HG03457 (cell line): ENCODE results near the gene ZNF185.

Experiments used
- ATAC-seq: cut with Tn5 transposase; IDR thresholded peaks from one replicate; pipeline ENCODE4 v1.9.1; 2021; ENCODE audit warnings: moderate number of reproducible peaks; ENCODE audit not compliant: unreplicated experiment

Gene ZNF185

GRCh38 chrX:152897222-152898131, at the start of gene ZNF185:
Gene ZNF185 (plus strand): TSS chrX:152898067. CDS start chrX:152914490, 16,423 bp downstream.
- ATAC-seq: no peak

GRCh38 chrX:152850465-152850864, 47.4 kb upstream of the ZNF185 start:
- no peak for ATAC-seq

DNA sequence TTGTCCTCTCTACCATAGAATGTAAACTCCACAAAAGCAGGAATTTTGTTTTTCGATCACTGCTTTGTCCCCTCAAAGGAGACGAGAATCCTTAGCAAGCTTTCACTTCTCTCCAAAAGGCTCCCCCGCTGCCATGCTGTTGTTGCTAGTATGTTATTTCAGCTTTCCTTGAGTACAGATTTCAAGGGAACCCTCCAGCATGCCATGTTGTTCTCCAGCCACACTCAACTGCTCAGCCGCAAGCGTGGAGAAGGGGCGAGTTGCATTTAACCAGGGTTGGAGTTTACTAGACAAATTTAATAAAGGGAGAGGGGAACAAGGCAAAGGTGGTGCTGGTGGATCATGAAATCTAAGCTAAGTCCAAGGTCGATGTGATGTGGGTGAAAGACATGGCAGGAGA, 43.9 kb upstream of the ZNF185 start:
- ATAC-seq: no peak

DNA sequence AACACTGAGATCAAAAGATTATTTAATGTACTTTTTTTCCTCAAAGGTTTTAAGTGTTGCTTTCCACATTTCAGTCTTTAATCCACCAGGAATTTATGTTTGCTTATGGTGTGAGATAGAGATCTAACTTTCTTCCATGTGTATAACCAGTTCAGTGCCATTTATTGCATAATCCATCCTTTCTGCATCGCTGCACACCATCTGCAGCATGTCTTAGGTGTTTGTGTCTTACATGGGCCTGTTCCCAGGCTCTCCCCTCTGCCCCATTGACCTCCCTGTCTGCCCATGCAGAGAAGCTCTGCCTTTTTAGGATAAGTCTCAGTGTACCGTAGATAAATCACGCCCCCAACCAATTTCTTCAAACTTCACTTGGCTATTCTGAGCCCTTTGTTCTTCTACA, 36.8 kb upstream of the ZNF185 start:
- no peak for ATAC-seq

- no peak for ATAC-seq
Observed at GRCh38 chrX:152861826-152862225, 36.0 kb upstream of the ZNF185 start.

DNA sequence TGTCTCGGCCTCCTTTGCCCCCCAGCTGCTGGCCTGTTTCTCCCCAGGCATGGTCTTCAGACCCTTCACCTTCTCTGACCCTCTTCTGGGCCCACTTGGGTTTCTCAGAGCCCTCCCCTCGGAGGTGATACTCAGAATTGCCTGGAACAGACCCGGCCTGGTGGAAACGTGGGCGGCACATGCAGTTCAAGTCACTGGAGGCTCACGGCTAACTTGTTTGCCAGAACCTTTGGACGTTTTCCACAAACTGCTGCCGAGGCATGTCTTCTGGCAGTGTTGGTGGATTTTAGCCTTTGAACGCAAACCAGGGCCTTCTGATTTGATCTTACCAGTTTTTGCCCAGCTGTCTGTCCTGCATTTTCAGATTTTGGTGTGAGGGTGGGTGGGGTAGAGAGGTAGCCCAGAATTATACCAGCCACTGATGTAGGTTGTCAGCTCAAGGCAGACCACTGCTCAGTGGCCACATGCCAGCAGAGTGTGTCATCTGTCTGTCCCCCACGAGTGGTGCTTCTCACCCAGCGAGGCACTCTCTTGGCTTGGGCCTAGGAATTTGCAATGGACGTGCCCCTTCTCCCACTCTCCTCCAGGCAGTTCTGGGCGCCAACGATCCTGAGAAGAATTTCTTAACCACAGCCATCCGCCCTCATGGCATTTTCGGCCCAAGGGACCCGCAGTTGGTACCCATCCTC, 32.5 kb upstream of the ZNF185 start:
- no peak for ATAC-seq

GRCh38 chrX:152866386-152866785, 31.5 kb upstream of the ZNF185 start:
- no peak for ATAC-seq

DNA sequence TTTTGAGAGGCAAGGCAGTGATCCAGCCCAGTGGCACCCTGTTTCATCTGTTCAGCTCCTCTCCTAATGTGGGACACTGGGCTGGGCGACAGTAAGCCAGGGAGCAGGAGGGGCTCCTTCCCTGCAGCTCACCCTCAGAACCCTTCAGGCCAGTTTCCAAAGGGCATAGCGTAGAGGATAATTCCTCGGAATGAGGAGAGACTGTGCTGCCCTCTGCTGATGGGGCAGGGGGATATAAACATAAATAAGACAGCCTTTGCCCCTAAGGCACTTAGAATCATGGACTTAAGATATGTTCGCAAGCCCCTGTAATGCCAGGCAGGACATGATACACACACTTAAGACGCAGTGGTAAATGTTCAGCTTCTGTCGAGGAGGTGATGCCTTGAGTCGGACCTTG, 27.9 kb upstream of the ZNF185 start:
- ATAC-seq: no peak

GRCh38 chrX:152871260-152871659, 26.6 kb upstream of the ZNF185 start:
- no peak for ATAC-seq

GRCh38 chrX:152872522-152872921, 25.3 kb upstream of the ZNF185 start:
- ATAC-seq: no peak

GRCh38 chrX:152873361-152873760, 24.5 kb upstream of the ZNF185 start:
- ATAC-seq: no peak

- ATAC-seq: no peak
Observed at GRCh38 chrX:152876931-152877840, 20.7 kb upstream of the ZNF185 start.

GRCh38 chrX:152878976-152879755, 18.7 kb upstream of the ZNF185 start:
- ATAC-seq: no peak

- no peak for ATAC-seq
Observed at GRCh38 chrX:152881289-152881688, 16.6 kb upstream of the ZNF185 start.

- no peak for ATAC-seq
Observed at GRCh38 chrX:152884171-152884570, 13.7 kb upstream of the ZNF185 start.

- no peak for ATAC-seq
Observed at GRCh38 chrX:152886716-152887115, 11.2 kb upstream of the ZNF185 start.

GRCh38 chrX:152892499-152892898, 5.4 kb upstream of the ZNF185 start:
- ATAC-seq: no peak

DNA sequence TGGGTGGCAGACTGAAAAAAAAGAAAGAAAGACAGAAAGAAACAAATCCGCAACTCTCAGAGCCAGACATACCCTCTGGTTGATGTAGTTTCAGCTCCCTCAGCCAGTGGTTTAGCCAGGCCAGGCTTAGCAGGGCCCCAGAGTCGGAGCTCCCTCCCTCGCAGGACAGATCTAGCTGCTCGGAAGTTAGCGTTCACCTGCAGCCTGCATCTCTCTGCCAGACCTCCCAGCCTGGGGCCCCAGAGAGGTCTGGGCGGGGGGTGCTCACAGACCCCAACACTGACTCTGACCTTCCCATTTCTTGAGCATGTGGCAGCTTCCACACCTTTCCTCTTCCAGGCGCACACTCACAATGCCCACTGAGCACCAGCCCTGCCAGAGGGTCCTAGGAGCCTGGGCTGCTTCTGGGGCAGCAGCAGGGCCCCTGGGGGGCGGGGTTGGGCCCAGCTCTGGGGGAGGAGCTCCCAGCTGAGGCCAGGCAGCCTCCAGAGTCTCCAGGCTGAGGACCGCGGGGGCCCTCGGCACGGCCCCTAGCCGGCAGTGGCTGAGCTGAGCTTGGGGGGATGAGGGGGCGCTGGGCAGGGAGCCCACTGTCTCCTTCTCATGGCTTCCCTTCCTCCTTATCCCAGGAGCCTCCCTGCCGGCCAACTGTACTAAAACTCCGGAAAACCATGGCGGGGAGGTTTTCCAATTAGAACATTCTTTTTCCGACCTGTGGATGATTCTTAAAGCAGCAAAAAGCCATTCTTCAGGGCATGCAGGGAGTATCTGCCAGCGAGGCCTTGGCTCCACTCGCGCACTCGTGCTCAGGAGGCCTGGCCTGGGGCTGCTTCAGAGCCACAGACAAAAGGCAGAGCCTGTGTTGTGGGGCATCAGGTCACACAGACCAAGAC, 4.6 kb upstream of the ZNF185 start:
- ATAC-seq: no peak

DNA sequence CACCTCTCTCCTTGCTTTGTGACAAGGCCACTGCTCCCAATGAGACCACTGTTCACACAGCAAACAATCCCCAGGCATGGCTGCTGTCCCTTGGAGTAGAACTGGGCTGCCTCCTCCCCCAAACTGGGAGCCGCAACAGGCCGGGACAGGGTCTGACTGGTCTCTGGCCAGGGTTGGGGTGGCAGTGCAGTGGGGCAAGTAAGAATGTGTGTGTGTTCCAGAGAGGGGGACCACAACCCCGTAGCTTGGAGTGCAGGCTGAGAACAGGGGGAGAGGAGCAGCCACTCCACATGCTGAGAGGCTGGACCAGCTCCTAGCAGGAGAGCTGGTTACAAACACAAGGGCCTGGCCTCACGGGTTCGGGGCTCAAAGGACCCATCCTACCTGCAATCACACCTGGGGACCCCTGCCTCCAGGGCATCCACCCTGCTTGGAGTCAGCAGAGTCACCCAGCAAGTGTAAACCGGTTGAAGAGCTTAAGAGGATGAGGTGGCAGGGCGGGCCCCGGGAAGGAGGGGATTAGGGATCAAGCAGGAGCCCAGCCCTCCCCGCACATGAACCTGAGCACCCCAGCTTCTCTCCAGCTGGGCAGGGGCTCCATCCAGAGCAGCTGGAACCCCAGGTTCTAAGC, 3.8 kb upstream of the ZNF185 start:
- ATAC-seq: no peak
